HepG2 (cell line): ENCODE results near the gene IRX3. TPM values are rescaled to one million over a fixed set of nuclear protein-coding genes. Genes with fewer than 3 reads are reported as not detected.

Source experiments
- ATAC-seq: fragments of 200-7000 bp; cut with Tn5 transposase; 3 replicates; pipeline ENCODE4 v1.9.1; 2020; ENCODE audit warnings: mild to moderate bottlenecking, moderate library complexity
- BruUV-seq: library from RNA; stranded (reverse); fragments of 400-500 nt; replicated peaks from 2 replicates; lab custom pipeline; 2021; lab: Mats Ljungman, UMichigan
- CTCF ChIA-PET: fragments of 300-600 bp; formaldehyde crosslinking; extraction: SDS; loops from one replicate; lab custom pipeline; 2021; ENCODE audit warnings: low total read pairs, inconsistent platforms, low intra/inter-chr PET ratio; lab: Yijun Ruan, JAX
- POLR2A ChIA-PET: fragments of 350-600 bp; sonication (Branson Sonifier 250); formaldehyde crosslinking; loops from one replicate; lab custom pipeline; 2020; ENCODE audit warnings: antibody characterized with exemption, inconsistent platforms; lab: Yijun Ruan, JAX
- DNase-seq: peaks from one replicate; pipeline ENCODE4 v3.0.0-alpha.2; 2015; ENCODE audit warnings: low spot score
- FAIRE-seq: peaks from 3 replicates; lab custom pipeline; 2011; peaks lifted over from hg19 to GRCh38; lab: Jason Lieb, UNC
- H2AFZ ChIP-seq: one replicate; pipeline ENCODE4 v1.6.1; 2011; ENCODE audit warnings: low read length, inconsistent platforms
- H3K27ac ChIP-seq: fragments of 300-600 bp; 3 replicates; pipeline ENCODE4 v1.8.0; 2011; ENCODE audit warnings: mixed run types, mild to moderate bottlenecking, mixed read lengths, low read length, inconsistent platforms; ENCODE audit not compliant: insufficient read depth; ENCODE audit errors: extremely low read length
- H3K27me3 ChIP-seq, 2 experiments: fragments of 200-600 bp in 1 of 2; 2 replicates in 1 of 2; 3 replicates in 1 of 2; pipeline versions ENCODE4 v1.6.0 to v1.8.0; 2011; ENCODE audit warnings: low read length in 2 of 2, mild to moderate bottlenecking in 2 of 2, moderate library complexity in 2 of 2, inconsistent platforms in 1 of 2; ENCODE audit not compliant: insufficient read depth in 2 of 2, control insufficient read depth in 1 of 2
- H3K36me3 ChIP-seq, 2 experiments: fragments of 200-600 bp in 1 of 2; replicated peaks in 1 of 2; 2 replicates in 1 of 2; 3 replicates in 1 of 2; pipeline versions ENCODE4 v1.5.1 to v1.8.0; 2011; ENCODE audit warnings: low read length in 2 of 2, inconsistent platforms in 1 of 2; ENCODE audit not compliant: insufficient read depth in 2 of 2, control insufficient read depth in 1 of 2
- H3K4me1 ChIP-seq: 2 replicates; pipeline ENCODE4 v1.5.1; 2012; ENCODE audit warnings: low read length, inconsistent platforms; ENCODE audit not compliant: insufficient read depth
- H3K4me2 ChIP-seq: 2 replicates; pipeline ENCODE4 v1.6.0; 2011; ENCODE audit warnings: low read depth, low read length, inconsistent platforms
- H3K4me3 ChIP-seq, 3 experiments: fragments of 200-600 bp in 1 of 3; sonication (generic), shearing (Covaris generic) in 1 of 3; replicated peaks in 1 of 3; 2 replicates each; pipeline ENCODE4 v1.5.1; 2011 to 2016; ENCODE audit warnings: low read length in 3 of 3, inconsistent platforms in 2 of 3, low read depth in 2 of 3, mild to moderate bottlenecking in 2 of 3, control low read depth in 1 of 3, mixed read lengths in 1 of 3; ENCODE audit not compliant: insufficient read depth in 1 of 3
- H3K79me2 ChIP-seq: one replicate; pipeline ENCODE4 v1.6.1; 2011; ENCODE audit warnings: low read length, inconsistent platforms; ENCODE audit not compliant: insufficient read depth
- H3K9ac ChIP-seq: 2 replicates; pipeline ENCODE4 v1.6.0; 2011; ENCODE audit warnings: mild to moderate bottlenecking, low read depth, low read length, inconsistent platforms; ENCODE audit not compliant: insufficient read depth
- H3K9me3 ChIP-seq: 2 replicates; pipeline ENCODE4 v1.5.1; 2012; ENCODE audit warnings: mild to moderate bottlenecking, low read length
- H4K20me1 ChIP-seq: 2 replicates; pipeline ENCODE4 v1.6.0; 2011; ENCODE audit warnings: inconsistent platforms, mild to moderate bottlenecking, low read length, moderate library complexity; ENCODE audit not compliant: insufficient read depth
- FOXP1 ChIP-seq, 2 experiments: fragments of 450-650 bp in 1 of 2; IDR thresholded peaks; 2 replicates each; pipeline ENCODE4 v1.6.1; 2017 to 2018; ENCODE audit warnings: antibody characterized with exemption in 1 of 2
- GLMP ChIP-seq: sonication (generic); formaldehyde crosslinking; IDR thresholded peaks from 2 replicates; pipeline ENCODE4 v1.9.0; 2021; ENCODE audit warnings: missing genetic modification reagents, mild to moderate bottlenecking, borderline replicate concordance
- HES4 ChIP-seq: sonication (generic); formaldehyde crosslinking; IDR thresholded peaks from 2 replicates; pipeline ENCODE4 v1.9.0; 2021; ENCODE audit warnings: mild to moderate bottlenecking, missing genetic modification reagents, borderline replicate concordance
- NRL ChIP-seq: sonication (generic); formaldehyde crosslinking; IDR thresholded peaks from 2 replicates; pipeline ENCODE4 v1.5.0; 2020; ENCODE audit warnings: missing genetic modification reagents, mild to moderate bottlenecking, moderate library complexity, borderline replicate concordance
- SIX1 ChIP-seq: sonication (generic); formaldehyde crosslinking; IDR thresholded peaks from 2 replicates; pipeline ENCODE4 v1.4.0; 2020; ENCODE audit warnings: missing genetic modification reagents, borderline replicate concordance
- ZBTB33 ChIP-seq: sonication (generic); formaldehyde crosslinking; IDR thresholded peaks from 2 replicates; pipeline ENCODE4 v1.4.0; 2020; ENCODE audit warnings: missing genetic modification reagents
- ZFP91 ChIP-seq: sonication (generic); formaldehyde crosslinking; IDR thresholded peaks from 2 replicates; pipeline ENCODE4 v1.9.0; 2022; ENCODE audit warnings: missing genetic modification reagents, mild to moderate bottlenecking, borderline replicate concordance
- WGBS: methylation state at CpG from one replicate; pipeline ENCODE4 v1.1.6; 2017; ENCODE audit warnings: low lambda C conversion rate; 5-methylcytosine and 5-hydroxymethylcytosine counted together
- in situ Hi-C: cut with HindIII; loops from 2 replicates; pipeline ENCODE4 v1.10.0; 2017; ENCODE audit warnings: low pct_unique_long_range_greater_than_20kb; ENCODE audit not compliant: extremely low pct_ligation_motif_present
- intact Hi-C: fragments of 100-400 bp; cut with micrococcal nuclease; formaldehyde crosslinking; loops from one replicate; pipeline ENCODE4 v1.10.0; 2022; ENCODE audit not compliant: unreplicated experiment
- polyA plus RNA-seq, 8 experiments: library from polyadenylated mRNA; depleted of rRNA in 3 of 8; stranded (reverse) in 7 of 8; unstranded in 1 of 8; fragments of >200 nt; fragmentation: Illumina TruSeq in 4 of 8; extraction: Trizol in 4 of 8; gene quantifications; 2 replicates each; pipeline versions ENCODE4 v1.2.1 to v1.2.3, GENCODE V29; 2011 to 2016; ENCODE audit warnings: low read depth in 4 of 8, missing spikeins in 1 of 8, mixed read lengths in 1 of 8; ENCODE audit not compliant: insufficient read depth in 1 of 8
- total RNA-seq, 5 experiments: library from RNA; depleted of rRNA; stranded (reverse); fragments of >200 nt; fragmentation: Illumina TruSeq; extraction: Trizol; gene quantifications; 2 replicates each; pipeline ENCODE4 v1.2.3, GENCODE V29; 2016; ENCODE audit warnings: low read depth in 1 of 5

The IRX3 gene
- total and polyA plus RNA-seq, 2 of the 13 experiments (the other 11 are each of a cell fraction or from before 2014, with no cell fraction given) = 9.2 to 16.4 TPM

GRCh38 chr16:54291656-54292487 lies 5.3 kb upstream of the IRX3 start:
- Histone ChIP-seq H3K27ac (no peak overlapping the region), H3K9ac (no peak overlapping the region)
- 90% methylated on average over 22 of the region's 22 CpGs for WGBS
- TF ChIP-seq GLMP (CRISPR knock-in tag) (no peak), ZBTB33 (0 out of 2 replicates have a peak, but pooled peaks have one; percentile 6), HES4 (CRISPR knock-in tag) (no peak), SIX1 (peak; percentile 58; the same call in 1 of the 2 replicates), ZFP91 (CRISPR knock-in tag) (0 out of 2 replicates have a peak, but pooled peaks have one; percentile 22), FOXP1 (IDR thresholded peaks at IDR 0.05) (no peak), FOXP1 (CRISPR knock-in tag; IDR thresholded peaks at IDR 0.05) (no peak), NRL (0 out of 2 replicates have a peak, but pooled peaks have one; percentile 45)
- TF ChIP-seq, all 625 proteins: peak for 4
- in situ Hi-C loops (no loop called here), intact Hi-C loops (no loop called here)
- Histone ChIP-seq H3K27me3 (no peaks in the 10 kb centered on the region), H4K20me1 (no peaks in the 10 kb centered on the region), H3K4me3 (no peak overlapping the region), H3K36me3 (no peaks in the 10 kb centered on the region), H3K79me2 (no peaks in the 10 kb centered on the region), H3K4me2 (no peak overlapping the region), H2AFZ (no peak overlapping the region), H3K9me3 (peaks cover under 1% of the 10 kb centered on the region; the same call in 1 of the 2 replicates), H3K4me1 (0 out of 2 replicates have a peak, but pooled peaks cover 7% of the 10 kb centered on the region)
- ChIA-PET CTCF (no interaction called here), POLR2A (no interaction called here)
- FAIRE-seq = no peak
- no peak for ATAC-seq
- no peak for DNase-seq
- BruUV-seq = no TSS peak
